Measurements from ENCODE around the gene MYO1D.

GRCh38 chr17:32901743-32902142 is 24.8 kb upstream of the MYO1D start:
- no peak for TF ChIP-seq POLR2AphosphoS5 (IDR thresholded peaks at IDR 0.05; ENCODE audit: low read depth, low read length)
- no peak for TF ChIP-seq CTCF (IDR thresholded peaks at IDR 0.05)
- TF ChIP-seq REST (IDR thresholded peaks at IDR 0.05; ENCODE audit: insufficient read depth in 1 of 2, low read depth in 2 of 2, low read length in 1 of 2) = no peak
- TF ChIP-seq TCF7L2 (IDR thresholded peaks at IDR 0.05; ENCODE audit: low read depth, low read length) = no peak
- no peak for TF ChIP-seq SIN3A (IDR thresholded peaks at IDR 0.05; ENCODE audit: borderline replicate concordance, insufficient read depth, low read depth, low read length)

All from Panc1 (cell line).